ENCODE results near the gene ENTPD1.
"Not testable (repeated sequence)": the region's sequence is repeated elsewhere in the genome, so short reads cannot be mapped to it uniquely, and the experiment has no call there.

Gene ENTPD1

GRCh38 chr10:95798096-95798855 is 42.3 kb downstream of the ENTPD1 start:
- no peaks in the 10 kb centered on the region for H3K9me2 ChIP-seq (replicated peaks; ENCODE audit: insufficient read depth, low read length)
- H3K9me3 ChIP-seq (ENCODE audit: insufficient read depth, low read length): no peaks in the 10 kb centered on the region
- TF ChIP-seq, protein P1, sequence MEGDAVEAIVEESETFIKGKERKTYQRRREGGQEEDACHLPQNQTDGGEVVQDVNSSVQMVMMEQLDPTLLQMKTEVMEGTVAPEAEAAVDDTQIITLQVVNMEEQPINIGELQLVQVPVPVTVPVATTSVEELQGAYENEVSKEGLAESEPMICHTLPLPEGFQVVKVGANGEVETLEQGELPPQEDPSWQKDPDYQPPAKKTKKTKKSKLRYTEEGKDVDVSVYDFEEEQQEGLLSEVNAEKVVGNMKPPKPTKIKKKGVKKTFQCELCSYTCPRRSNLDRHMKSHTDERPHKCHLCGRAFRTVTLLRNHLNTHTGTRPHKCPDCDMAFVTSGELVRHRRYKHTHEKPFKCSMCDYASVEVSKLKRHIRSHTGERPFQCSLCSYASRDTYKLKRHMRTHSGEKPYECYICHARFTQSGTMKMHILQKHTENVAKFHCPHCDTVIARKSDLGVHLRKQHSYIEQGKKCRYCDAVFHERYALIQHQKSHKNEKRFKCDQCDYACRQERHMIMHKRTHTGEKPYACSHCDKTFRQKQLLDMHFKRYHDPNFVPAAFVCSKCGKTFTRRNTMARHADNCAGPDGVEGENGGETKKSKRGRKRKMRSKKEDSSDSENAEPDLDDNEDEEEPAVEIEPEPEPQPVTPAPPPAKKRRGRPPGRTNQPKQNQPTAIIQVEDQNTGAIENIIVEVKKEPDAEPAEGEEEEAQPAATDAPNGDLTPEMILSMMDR (IDR thresholded peaks at IDR 0.05; ENCODE audit: insufficient read depth, low read length, poor library complexity, severe bottlenecking): no peak
- no peak for TF ChIP-seq EZH2phosphoT487 (conservative IDR thresholded peaks at IDR 0.05; ENCODE audit: low read length)
- no peak overlapping the region for H3K4me3 ChIP-seq (ENCODE audit: insufficient read depth, low read length, poor library complexity, severe bottlenecking)
- H3K27me3 ChIP-seq (ENCODE audit: low read length): no peaks in the 10 kb centered on the region
- H3K27ac ChIP-seq (ENCODE audit: low read depth, low read length): no peak overlapping the region
- H3K4me2 ChIP-seq (ENCODE audit: low read depth, low read length, poor library complexity, severe bottlenecking): no peak overlapping the region
- H4K20me1 ChIP-seq (ENCODE audit: low read depth, low read length): no peaks in the 10 kb centered on the region
- no peaks in the 10 kb centered on the region for H3F3A ChIP-seq (ENCODE audit: insufficient read depth)
- no peaks in the 10 kb centered on the region for H3K36me3 ChIP-seq (ENCODE audit: low read length)
- no peak overlapping the region for H3K9ac ChIP-seq (ENCODE audit: low read length)
- H2AFZ ChIP-seq (ENCODE audit: low read depth, low read length, severe bottlenecking): no peak overlapping the region
- no peaks in the 10 kb centered on the region for H3K79me2 ChIP-seq (ENCODE audit: insufficient read depth, low read length)

DNA sequence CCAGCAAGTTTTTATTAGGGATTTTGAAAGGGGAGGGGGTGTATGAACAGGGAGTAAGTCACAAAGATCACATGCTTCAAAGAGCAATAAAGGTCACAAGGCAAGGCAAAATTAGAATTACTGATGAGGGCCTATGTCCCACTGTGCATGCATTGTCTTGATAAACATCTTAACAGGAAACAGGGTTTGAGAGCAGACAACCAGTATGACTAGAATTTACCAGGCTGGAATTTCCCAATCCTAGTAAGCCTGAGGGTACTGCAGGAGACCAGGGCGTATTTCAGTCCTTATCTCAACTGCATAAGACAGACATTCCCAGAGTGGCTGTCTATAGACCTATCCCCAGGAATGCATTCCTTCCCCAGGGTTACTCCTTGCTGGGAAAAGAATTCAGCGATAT is 44.3 kb downstream of the ENTPD1 start:
- H3K4me3 ChIP-seq (ENCODE audit: insufficient read depth, low read length, poor library complexity, severe bottlenecking); H3K9me3 ChIP-seq (ENCODE audit: insufficient read depth, low read length); H3F3A ChIP-seq (ENCODE audit: insufficient read depth); H3K9ac ChIP-seq (ENCODE audit: low read length); H4K20me1 ChIP-seq (ENCODE audit: low read depth, low read length); H3K27me3 ChIP-seq (ENCODE audit: low read length); H3K36me3 ChIP-seq (ENCODE audit: low read length); H3K9me2 ChIP-seq (replicated peaks; ENCODE audit: insufficient read depth, low read length); H3K79me2 ChIP-seq (ENCODE audit: insufficient read depth, low read length); H2AFZ ChIP-seq (ENCODE audit: low read depth, low read length, severe bottlenecking); H3K27ac ChIP-seq (ENCODE audit: low read depth, low read length); H3K4me2 ChIP-seq (ENCODE audit: low read depth, low read length, poor library complexity, severe bottlenecking): not testable (repeated sequence)

DNA sequence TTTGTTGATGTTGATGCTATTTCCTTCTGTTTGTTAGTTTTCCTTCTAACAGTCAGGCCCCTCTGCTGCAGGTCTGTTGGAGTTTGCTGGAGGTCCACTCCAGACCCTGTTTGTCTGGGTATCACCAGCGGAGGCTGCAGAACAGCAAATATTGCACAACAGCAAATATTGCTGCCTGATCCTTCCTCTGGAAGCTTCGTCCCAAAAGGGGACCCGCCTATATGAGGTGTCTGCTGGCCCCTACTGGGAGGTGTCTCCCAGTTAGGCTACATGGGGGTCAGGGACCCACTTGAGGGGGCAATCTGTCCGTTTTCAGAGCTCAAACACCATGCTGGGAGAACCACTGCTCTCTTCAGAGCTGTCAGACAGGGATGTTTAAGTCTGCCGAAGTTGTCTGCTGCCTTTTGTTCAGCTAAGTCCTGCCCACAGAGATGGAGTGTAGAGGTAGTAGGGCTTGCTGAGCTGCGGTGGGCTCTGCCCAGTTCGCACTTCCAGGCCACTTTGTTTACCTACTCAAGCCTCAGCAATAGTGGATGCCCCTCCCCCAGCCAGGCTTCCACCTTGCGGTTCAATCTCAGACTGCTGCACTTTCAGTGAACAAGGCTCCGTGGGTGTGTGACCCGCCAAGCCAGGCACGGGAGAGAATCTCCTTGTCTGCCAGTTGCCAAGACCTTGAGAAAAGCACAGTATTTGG is 50.9 kb downstream of the ENTPD1 start:
- not testable (repeated sequence) for H3K27ac ChIP-seq (ENCODE audit: low read depth, low read length); H3F3A ChIP-seq (ENCODE audit: insufficient read depth); H3K36me3 ChIP-seq (ENCODE audit: low read length); H3K9me2 ChIP-seq (replicated peaks; ENCODE audit: insufficient read depth, low read length); H2AFZ ChIP-seq (ENCODE audit: low read depth, low read length, severe bottlenecking); H3K9ac ChIP-seq (ENCODE audit: low read length); H3K27me3 ChIP-seq (ENCODE audit: low read length); H3K4me2 ChIP-seq (ENCODE audit: low read depth, low read length, poor library complexity, severe bottlenecking); H3K79me2 ChIP-seq (ENCODE audit: insufficient read depth, low read length); H3K9me3 ChIP-seq (ENCODE audit: insufficient read depth, low read length); H4K20me1 ChIP-seq (ENCODE audit: low read depth, low read length); H3K4me3 ChIP-seq (ENCODE audit: insufficient read depth, low read length, poor library complexity, severe bottlenecking)

GRCh38 chr10:95808705-95809308 is 52.8 kb downstream of the ENTPD1 start:
- H4K20me1 ChIP-seq (ENCODE audit: low read depth, low read length); H3K9me2 ChIP-seq (replicated peaks; ENCODE audit: insufficient read depth, low read length); H3K9ac ChIP-seq (ENCODE audit: low read length); H2AFZ ChIP-seq (ENCODE audit: low read depth, low read length, severe bottlenecking); H3K9me3 ChIP-seq (ENCODE audit: insufficient read depth, low read length); H3K4me3 ChIP-seq (ENCODE audit: insufficient read depth, low read length, poor library complexity, severe bottlenecking); H3K4me2 ChIP-seq (ENCODE audit: low read depth, low read length, poor library complexity, severe bottlenecking); H3F3A ChIP-seq (ENCODE audit: insufficient read depth); H3K27ac ChIP-seq (ENCODE audit: low read depth, low read length); H3K36me3 ChIP-seq (ENCODE audit: low read length); H3K79me2 ChIP-seq (ENCODE audit: insufficient read depth, low read length); H3K27me3 ChIP-seq (ENCODE audit: low read length): not testable (repeated sequence)

Data from SU-DHL-6 (cell line).